Fibroblast of peridontal ligament (primary cell): ENCODE data around the gene ZNF445.
"Not testable (repeated sequence)": the region's sequence is repeated elsewhere in the genome, so short reads cannot be mapped to it uniquely, and the experiment has no call there.

ENCODE experiments used
- DNase-seq: peaks from one replicate; pipeline ENCODE4 v3.0.0-alpha.2; 2010; ENCODE audit errors: extremely low read depth

Gene ZNF445

DNA sequence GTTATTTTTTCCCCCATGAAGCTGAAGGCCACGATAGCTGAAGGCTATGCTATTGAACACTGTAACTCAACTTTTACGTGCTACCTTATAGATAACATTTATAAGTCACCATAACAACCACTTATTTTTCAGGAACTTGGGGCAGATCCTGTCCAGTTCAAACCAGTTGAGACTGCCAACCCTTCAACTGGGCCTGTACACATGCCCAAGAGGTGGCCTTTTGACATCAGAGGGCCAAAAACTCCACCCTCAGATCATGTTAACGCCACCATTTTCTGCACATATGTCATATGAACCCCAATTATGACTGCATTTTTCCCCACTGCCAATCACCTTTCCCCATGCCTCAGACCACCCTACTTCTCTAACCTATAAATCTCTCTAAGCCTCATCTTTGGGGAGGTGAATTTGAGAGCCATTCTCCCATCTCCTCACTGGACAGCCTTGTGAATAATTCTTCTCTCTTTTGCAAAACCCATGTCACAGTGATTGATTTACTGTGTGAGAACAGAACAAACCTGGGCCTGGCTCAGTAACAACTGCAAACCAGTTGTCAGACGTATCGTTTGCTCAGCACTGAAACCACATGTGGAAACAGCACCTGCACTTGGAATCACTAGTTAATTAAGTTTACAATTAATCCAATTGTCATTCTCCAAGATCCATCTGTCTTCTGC, 42.5 kb downstream of the ZNF445 start:
- no peak for DNase-seq

DNA sequence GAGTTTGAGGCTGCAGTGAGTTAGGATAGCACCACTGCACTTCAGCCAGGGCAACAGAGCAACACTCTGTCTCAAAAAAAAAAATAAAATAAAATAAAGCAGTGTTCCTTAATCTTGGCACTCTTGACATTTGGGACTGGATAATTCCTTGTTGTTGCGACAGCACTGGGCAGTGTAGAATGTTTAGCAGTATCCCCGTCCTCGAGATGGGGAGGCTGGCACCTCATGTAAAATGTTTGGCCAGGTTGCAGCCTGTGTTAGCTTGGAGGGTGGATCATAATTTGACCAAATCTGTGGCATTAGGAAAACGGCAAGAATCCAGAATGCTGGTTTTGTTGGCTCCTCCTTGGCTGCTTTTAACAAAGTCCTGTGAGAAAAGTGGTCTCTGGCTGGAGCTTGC, 47.0 kb downstream of the ZNF445 start:
- no peak for DNase-seq

DNA sequence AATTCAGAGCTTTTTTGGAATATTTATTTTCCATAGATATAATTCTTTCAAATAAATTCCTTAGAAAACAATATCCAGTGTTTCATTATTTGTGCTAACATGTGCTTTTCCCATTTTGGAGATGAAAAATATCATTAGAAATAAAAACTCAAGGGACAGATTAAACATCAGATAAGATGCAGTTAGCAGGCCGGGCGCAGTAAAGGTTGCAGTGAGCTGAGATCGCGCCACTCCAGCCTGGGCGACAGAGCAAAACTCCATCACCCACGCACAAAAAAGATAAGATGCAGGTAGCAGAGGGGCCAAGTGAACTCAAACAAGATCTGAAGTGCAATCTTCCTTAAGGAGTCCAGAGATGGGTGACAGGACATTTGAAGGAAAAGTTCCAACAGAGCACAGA, 48.0 kb downstream of the ZNF445 start:
- DNase-seq, result no peak

DNA sequence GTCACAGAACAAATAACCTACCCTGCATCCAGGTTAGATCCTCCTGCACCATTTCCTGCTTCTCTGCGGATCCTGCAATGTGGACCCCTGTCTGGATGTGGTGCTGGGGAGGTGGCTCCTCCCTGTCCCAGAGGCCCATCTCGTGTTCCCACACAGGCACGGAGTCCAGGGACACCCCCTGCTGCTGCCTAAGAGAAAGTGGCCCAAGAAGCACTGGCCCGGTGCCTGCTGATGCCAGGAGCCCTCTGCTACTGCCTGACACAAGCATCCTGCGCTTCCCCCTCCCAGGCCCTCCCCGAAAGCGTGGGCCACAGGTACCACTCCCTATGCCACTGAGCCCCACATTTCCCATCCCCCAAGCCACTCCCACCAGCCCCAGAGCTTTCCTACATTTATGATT, 48.6 kb downstream of the ZNF445 start:
- DNase-seq, result no peak

DNA sequence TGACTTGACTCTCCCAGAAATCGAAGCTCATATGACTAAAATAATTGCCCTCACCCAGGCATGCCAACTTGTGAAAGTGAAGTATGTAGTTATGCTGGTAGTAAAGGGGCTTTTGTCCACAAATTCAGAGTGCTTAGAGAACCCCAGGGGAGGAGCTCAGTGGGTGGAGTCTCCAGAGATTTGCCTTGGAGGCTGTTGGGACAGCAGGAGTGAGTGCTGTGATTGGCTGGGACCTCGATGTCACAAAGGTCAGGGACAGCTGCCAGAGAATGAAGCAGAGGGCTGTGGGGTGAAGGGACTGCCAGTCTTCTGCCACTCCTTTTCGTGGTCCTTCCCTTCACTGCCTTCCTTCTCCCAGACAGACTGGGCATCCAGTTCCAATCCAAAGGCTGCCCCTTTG, 49.8 kb downstream of the ZNF445 start:
- DNase-seq, result no peak

DNA sequence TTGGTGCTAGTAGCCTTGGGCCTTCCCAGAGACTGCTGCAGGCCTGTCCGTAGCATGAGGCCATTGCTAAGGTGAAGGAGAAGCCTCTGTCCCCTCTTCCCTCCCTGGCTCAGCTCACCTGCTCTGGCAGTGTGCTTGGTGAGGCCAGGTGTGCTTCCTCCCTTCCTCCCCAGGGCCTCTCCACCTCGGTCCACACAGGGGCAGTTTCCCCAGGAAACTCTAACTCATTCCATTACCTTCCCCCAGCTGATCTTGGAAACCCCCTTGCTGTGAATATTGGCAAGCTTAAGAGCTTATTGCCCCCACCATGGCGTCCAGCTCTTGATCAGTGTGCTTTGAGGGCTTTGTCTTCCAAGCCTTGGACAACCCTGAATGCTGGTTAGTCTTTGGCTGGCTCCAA, 52.7 kb downstream of the ZNF445 start:
- no peak for DNase-seq

DNA sequence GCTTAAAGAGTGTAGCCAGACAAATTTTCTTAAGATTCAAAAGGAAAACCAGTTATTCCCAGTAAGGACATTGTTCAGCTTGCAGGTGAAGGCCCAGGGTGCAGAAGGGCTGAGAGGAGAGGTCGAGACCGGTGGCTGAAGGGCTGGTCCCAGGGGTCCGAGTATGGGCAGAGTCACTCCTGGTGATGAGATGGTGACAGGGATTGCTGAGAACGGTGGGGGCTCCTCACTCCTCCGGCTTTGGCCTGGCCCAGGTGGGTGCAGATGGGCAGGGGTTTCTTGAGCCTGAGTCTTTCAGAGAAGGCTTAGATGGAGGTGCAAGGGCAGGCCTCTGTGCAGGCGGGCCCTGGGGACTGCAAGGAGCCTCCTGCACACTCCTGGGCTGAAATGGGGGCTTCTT, 56.2 kb downstream of the ZNF445 start:
- DNase-seq, result no peak

DNA sequence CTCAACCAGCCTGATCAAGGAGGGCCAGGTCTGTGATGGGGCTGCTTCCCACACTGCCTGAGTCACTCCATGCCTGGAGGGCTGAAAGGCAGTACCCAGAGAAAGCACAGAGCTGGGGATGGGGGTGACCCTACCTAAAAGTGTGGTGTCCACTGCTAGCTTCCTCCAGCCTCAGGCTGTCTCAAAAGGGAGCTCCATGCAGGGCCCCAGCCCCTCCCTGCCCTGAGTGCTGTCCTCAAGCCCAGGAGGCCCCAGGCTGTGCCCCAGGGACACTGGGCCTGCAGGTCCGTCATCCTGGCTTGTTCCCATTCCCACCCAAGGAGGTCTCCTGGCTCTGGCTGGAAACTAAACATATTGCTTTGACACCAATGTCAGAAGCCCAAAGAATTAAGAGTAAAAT, 56.8 kb downstream of the ZNF445 start:
- DNase-seq, result no peak

DNA sequence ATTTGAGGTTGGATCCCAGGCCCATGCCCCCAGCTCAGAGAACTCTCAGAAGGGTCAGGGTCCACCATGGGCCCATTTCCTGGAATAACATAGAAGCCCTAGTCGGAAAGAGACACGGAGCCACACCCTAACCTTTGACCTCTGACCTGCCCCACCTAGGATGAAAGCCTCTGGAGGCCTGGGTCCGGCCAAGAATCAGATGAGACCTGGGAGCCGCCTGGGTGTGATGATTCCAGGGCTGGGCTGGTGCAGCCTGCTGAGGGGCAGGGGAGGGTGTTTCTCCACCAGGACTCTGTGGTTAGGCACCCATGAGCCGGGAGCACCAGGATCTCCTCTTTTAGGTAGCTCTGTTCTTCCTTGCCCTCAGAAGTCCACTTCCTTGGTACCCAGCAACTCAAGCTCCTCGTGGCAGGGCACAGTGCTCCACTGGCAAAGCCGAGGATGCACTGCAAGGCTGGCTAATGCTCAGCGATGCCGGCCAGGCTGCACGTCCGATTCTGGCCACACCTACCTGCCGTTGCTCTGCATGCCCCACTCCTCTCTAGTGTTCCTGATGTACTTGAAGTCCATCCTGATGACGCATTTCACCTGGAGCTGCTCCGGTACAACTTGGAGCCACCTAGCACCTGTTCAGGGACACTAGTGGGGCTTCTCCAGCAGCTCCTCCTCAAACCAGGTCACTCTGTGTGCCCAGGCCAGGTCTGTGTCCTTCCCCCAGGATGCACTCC, 57.4 kb downstream of the ZNF445 start:
- no peak for DNase-seq

DNA sequence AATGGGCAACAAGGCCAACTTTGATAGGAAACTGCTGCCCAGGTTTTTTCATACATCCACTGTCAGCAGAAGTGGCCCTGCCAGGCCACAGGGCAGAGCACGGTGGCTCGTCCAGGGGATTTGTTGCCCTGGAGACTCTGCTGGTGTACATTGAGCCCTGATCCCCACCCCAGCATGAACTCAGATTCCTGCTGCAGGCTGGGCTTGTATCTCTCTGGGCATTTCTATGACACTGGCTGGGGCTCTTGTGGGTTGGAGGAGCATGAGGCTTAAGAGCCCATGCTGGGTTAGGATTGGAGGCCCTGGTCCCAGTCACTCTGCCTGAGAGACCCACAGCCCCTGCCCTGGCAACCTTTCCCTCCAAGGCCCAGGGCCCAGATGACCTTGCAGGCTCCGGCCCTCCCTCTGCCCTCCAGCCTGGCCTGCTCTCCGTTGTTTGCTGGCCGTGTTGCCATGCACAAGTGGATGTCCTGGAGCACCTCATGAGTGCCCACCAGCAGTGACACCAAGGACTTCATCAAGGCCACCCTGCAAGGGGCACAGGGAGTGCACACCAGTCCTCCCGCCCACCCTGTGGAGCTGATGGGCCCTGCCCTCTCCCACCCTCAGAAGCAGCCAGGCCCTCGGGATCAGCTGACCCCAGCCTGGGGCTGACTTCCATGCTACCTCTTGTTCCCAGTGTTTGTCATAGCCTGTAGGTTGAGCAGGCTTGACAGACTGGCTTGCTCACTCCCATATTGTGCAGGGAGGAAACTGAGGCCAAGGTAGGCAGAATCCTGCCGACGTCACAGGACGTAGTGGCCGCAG, 58.2 kb downstream of the ZNF445 start:
- DNase-seq, result no peak

DNA sequence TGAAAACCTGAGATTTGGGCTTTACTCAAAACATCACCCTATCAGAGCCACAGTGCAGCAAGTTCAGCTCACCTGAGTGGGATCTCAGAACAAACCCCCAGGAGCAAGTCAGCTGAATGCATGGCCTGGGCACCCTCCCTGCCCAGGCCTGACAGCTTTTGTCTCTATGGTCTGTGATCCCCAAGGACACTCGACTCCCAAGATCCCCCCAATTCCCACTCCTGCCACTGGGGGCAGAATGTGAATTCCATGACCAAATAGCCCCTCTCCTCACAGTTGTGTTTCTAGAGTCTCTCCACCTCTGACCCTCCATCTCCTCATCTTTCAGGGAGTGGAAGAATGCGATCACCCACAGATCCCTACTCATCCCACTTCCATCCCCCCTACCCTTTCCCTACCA, 58.9 kb downstream of the ZNF445 start:
- no peak for DNase-seq

DNA sequence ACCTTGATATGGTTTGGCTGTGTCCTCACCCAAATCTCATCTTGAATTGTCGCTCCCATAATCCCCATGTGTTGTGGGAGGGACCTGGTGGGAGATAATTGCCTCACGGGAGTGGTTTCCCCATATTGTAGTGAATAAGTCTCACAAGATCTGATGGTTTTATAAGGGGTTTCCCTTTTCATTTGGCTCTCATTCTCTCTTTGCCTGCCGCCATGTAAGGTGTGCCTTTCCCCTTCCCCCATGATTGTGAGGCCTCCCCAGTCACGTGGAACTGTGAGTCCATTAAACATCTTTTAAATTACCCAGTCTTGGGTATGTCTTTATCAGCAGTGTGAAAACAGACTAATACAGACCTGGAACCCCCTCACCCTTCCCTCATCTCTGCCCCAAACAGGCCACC, 59.4 kb downstream of the ZNF445 start:
- DNase-seq, result not testable (repeated sequence)

DNA sequence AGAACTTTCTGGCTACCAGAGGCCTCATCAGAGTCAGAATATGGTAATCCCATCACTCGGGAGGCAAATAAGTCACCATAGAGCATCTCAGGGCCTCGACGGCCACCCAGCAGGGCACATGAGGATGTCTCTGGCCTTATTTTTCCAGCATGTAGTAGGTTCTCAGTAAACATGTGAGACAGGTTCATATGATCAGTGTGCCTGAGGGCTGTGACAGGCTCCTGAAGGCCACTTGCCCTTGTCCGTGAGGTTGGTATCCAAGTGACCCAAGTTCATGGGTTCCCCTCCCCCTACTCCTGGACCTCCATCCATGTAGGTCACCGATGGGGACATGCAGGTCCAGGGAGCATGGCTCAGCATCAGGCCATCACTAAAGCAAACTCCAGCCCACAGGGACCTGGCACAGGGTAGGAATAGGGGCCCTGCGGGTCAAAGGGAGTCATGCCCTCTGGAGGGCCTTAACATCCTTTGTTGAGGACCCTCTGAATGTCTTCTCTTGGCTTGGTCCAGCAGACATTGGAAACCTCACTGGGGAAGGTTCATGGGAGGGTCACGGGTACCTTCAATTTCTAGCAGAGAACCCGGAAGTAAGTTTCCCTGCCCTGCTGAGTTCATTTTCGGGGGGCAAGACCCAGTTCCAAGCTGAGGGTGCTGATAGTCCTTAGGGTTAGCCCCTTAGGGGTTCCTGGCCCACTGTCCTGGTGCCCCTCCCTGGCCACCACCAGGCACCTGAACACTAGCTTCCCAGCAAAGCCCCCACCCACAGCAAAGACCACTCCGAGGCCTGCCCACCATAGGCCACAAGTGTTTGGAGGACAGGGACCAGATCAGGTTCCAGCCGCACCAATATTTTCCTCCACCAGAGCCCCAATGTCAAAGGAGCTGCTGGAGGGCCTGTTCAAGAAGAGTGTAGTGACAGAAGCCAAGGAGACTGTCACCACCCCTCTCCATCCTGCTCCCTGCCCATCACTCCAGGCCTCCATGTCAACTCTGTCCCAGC, 61.1 kb downstream of the ZNF445 start:
- no peak for DNase-seq

DNA sequence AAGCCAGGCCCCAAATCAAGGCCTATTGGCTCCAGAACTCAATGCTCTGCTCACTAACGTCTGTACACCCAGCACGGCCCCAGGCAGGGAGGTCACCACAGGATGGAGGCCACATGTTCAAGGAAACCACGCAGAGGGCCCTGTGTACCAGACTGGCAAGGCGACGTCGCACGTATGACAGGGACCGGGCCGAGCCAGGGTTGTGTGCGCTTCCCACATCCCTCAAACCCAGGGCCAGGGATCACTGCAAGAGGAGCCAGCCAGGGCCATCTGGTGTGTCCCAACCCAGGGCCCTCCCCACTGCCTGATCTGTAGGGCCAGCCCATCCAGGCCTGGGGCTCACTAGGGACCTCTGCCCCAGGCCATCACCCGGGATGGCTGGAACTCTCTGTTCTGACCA, 62.0 kb downstream of the ZNF445 start:
- no peak for DNase-seq

DNA sequence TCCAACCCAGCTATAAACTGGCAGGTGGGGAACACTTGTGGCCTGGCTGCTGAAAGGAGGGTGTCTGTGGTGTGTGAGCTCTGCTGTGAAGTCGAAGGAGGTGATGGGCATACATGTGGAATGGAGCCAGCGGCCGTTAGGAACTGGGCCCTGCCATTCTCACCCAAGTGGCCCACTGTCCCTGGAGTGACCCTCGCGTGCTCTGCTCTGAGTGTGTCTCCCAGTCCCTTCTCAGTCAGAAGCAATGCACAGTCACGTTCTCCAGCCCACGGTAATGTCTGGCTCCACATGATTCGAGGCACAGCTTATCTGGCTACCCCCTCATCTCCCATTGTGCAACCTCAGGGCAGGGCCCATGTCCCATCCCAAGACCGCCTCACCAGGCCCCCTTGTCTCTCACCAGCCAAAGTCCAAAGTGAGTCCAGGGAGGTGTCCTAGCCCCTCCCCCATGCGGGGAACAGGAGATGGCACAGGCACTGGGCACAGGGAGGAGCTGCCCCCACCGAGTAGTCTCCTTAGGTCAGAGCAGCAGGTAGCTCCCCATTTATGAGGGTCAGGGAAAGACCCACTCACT, 62.9 kb downstream of the ZNF445 start:
- no peak for DNase-seq

DNA sequence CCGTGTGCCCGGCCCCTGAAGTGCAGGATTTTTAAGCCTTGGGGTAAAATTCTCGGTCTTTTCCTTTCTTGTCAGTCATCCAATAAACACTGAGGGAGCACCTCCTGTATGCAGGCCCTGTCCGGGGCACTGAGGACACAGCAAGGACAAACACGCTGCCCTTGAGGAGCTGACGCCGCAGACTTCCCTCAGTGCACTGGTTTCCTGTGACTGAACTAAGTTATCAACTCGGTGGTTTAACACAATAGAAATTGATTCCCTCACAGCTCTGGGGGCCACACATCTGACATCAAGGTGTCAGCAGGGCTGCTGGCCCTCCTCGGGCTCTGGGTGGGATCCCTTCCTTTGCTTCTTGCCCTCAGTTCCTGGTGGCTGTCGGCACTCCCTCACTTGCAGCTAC, 65.1 kb downstream of the ZNF445 start:
- DNase-seq, result no peak

DNA sequence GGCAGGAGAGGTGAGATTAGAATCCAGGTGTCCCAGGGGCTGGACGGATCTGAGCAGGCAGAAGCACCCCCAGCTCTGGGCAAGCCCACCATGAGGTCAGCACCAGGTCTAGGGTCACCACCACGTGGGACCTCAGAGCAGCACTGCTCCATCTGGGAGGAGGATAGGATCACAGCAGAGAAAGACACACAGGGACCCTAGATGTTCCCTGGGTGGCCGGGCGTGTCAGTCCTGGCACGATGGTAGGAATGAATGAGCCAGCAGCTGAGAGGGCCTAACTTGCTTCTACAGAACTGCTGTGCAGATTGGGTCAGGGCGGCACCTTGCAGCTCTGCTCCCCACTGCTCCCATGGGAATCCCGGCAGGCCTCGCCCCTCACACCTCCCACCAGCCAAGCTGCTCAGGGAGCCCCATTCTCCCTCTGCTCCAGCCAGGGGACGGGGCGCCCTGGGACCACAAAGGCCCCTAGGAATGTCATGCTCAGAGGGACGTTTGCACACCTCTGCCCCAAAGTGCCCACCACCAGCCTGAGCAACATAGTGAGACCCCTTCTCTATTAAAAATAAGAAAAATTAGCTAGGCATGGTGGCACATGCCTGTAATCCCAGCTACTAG, 66.3 kb downstream of the ZNF445 start:
- no peak for DNase-seq

DNA sequence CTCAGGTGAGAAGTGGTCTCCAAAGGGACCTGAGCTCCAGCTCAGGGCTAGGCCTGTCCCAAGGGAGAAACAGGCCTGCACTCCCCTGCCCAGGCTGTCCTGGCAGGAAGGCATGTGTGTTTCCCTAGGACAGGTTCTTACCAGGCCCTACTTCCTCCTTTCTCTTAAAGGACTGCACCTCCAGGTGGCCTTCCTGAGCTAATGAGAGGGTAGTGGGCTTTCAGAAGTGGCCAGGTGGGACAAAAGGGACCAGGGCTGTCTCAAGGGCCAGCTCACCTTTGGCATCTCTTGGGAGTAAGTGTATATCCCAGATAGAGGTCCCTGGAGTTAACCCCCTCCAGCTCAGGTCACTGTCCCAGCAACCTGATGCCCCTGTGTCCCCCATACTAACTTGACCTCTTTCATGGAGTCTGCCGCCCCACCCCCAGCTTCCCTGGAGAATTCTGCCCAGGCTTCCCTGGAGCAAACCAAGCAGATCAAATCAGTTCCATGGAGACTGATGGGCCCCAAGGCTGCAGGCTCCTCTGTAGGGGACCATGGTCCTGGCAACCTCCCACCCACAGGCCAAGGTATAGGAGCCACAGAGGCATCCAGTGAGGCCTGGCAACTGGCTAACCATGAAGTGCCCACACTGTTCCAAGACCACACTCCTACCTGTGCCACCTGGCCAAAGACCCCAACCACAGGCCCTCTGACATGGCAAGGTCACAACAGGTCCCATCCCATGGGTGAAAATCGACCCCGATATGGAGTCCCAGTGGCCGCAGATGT, 67.6 kb downstream of the ZNF445 start:
- DNase-seq, result no peak

DNA sequence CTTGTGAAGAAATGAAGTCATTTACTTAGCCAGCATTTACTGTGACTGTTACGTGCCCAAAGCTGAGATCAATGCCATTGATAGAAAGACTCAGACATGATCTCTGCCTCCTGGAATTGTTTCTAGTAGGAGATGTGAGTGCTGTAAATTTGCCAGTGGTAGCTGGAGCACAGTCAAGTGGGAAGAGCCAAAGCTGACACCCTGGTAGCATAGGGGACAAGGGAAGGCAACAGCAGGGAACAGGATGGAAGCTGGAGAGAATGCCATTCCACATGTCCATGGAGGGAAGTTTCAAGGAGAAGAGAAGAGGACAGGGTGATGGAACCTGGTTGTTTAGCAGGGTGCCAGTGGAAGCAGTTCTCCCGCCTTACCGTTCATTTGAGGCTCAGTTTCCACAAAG, 74.9 kb downstream of the ZNF445 start:
- no peak for DNase-seq

DNA sequence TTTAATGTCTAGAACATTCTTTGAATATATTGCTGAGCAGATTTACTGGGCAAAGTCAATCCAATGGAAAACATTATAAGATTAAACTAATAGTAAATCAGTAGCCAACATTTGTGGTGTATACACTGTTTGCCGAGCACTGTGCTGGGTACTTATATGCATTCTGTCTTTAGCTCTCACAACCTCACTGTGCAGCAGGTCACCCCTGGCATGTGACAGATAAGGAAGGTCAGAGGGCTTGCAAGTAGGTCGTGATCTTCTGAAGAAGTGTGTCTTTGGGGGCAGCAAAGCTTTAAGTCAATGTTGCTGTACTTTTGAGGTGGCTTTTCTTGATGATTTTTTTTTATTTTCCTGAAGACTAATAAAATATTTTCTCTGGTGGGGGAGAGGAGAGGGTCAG, 76.7 kb downstream of the ZNF445 start:
- DNase-seq, result no peak
